T-helper 2 cell (primary cell): ENCODE measurements around the gene C11orf52.
"Not testable (repeated sequence)": the region's sequence is repeated elsewhere in the genome, so short reads cannot be mapped to it uniquely, and the experiment has no call there.

ENCODE experiments used
- DNase-seq, 5 experiments: peaks; one replicate each; pipeline versions ENCODE4 v3.0.0 to v3.0.0-alpha.2; 2012 to 2022
- total RNA-seq, 2 donors: gene quantifications; one replicate each; lab custom pipeline; 2026; lab: John Stamatoyannopoulos, UW

Gene C11orf52, protein sequence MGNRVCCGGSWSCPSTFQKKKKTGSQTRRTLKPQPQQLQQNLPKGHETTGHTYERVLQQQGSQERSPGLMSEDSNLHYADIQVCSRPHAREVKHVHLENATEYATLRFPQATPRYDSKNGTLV
- 0 reads per million in 2 donors for total RNA-seq

DNA sequence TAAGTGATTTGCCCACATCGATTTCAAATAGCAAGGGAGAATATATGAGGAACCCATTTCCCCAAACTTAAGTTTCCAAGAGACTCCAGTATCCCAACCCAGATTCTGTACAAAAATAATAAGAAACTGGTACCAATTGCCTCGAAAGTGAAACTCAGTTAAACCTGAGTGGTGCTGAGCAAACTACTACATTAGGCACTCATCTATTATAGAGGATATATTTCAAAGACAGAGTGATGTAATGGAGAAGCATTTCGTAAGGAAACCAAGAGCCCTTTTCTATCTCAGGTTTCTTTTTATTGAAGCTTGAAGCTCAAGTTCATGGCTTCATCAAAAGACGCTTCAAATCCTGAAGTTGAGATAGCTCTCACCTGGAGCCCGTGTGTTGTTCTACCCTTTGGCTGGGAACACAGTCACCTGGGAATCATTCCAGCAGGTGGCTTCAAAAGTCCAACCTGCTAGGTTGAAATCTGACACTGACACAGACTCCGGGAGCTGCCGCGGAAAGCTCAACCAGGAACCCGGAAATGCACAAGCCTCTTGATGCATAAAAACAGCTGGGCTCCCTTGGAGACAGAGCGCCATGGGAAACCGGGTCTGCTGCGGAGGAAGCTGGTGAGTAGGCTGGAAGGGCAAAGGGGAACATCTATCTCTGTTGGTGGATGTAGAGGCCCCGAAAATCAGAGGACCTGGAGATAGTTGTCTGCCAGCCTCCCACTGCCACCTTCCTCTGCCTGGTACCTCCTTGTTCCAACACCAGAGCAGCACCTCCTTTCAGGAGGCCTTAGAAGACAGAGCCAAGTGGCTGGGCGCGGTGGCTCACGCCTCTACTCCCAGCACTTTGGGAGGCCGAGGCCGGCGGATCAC lies at the start of gene C11orf52:
C11orf52 (plus strand) TSS at position 524 of the 867 bp plus-strand sequence; CDS start at position 584, 60 bp downstream.
- DNase-seq = no peak

DNA sequence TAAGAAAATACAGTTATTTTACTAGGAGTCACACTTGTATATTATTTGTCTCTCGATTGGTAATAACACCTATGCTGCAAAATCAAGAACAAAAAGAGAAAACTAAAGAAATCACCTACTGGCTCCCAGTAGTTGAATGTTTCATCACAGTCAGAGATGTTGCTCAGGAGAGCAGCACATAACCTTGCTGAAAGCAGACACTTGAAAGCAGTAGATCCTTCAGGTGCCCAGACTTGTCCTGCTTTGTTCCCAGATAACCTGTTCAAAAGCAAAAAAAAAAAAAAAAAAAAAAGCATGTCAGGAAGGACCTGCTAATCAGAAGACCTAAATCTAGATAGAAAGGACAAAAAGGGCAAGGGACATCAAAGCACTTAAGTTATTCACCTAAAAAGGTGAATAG lies 48.6 kb upstream of the C11orf52 start:
- DNase-seq = no peak

DNA sequence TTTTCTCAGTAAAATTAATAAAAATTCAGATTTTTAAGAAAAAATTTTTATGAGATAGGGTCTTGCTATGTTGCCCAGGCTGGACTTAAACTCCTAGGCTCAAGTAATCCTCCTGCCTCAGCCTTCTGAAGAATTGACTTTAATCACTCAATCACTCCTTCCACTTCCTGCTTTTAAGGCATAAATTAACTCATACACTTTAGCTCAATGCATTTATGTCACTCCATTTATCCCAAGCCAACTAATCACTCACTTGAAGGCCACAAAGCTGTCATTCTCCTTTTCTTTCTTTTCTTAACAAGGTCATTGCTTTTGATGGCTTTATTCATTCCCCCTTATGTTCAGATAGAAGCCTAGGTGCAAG lies 48.2 kb upstream of the C11orf52 start:
- DNase-seq = peak in 1 of 5 experiments; percentile 53

DNA sequence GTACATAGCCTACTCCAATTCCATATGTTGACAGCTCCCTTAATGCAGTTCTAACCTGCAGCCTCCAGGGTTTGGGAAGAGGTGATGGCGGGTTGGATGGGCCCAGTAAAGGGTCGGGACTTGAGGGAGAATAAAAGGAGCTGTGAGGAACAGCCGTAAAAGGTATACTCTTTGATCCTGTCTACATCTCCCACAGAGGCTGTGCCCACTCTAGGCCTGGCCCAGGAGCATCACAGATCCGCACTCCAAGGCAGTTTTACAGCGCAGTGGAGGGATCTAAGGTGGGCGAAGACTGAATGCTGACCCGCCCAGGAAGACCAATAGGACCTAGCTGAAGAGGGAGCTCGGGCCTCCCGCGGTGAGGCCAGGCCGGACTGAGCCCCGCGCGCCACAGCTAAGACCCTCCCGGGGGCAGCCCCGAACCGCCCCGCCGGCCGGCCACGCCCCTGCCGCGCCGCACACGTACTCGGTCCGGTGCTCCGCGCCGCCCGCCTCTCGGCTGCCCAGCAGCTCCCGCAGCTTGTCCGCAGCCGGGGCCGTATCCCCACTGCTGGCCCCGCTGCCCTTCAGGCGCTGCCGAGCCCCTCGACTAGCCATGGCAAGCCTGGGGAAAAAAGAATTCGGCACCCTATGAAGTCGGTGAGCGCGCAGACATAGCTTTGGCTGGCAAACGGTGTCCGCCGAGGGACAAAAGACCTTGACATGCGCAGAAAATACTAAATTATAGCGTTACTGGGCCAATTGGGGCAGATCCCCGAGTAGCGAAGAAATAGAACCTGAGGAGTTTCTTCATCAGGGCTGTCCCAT lies 47.6 kb upstream of the C11orf52 start, which contains the start of gene ALG9:
ALG9 (minus strand) TSS at position 696 of the 807 bp plus-strand sequence; CDS start at position 597, 99 bp downstream.
- DNase-seq = peak; percentile 78 to 92 (median 85)

DNA sequence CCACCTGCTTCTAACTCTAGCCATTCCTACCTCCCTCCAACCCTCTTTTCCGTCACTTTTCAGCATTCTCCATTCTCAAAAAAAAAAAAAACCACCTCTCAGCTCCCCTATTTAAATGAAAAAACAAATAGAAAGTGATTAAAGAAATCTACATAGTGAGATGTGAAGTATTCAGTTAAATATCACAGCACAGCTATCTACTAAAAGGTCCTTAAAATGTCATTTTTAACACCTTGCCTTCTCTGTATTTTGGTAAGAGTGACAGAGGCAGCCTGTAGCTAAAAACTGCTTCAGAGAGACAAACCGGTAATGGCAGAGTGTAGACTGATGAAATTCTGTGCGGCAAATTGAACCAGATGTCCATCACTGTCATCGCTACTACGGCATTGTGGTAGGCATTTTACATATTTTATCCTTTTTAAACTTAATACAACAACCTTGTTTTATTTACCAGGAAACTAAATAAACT lies 47.0 kb upstream of the C11orf52 start:
- peak in 1 of 5 experiments; percentile 16 for DNase-seq

DNA sequence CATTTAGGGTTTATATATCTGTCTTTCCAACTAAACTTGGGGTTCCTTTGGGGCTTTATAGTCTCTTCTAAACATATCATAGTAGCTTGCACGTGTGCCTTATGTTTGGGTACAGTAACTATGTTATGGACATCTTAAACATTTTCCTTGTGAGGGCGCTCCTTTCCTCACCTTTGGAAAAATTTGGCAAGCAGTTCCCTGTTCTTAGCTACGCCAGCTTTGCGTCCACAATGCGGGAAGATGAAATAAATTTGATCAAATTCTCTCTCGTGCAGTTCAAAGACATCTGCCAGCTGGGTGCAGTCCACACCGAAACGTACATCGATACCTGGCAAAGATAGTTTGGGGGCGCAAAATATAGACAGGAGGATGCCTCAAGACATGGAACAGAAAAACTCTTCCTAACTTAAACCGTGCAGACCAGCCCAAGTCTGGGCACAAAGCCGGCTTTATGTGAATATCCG lies 40.3 kb upstream of the C11orf52 start:
- no peak for DNase-seq

DNA sequence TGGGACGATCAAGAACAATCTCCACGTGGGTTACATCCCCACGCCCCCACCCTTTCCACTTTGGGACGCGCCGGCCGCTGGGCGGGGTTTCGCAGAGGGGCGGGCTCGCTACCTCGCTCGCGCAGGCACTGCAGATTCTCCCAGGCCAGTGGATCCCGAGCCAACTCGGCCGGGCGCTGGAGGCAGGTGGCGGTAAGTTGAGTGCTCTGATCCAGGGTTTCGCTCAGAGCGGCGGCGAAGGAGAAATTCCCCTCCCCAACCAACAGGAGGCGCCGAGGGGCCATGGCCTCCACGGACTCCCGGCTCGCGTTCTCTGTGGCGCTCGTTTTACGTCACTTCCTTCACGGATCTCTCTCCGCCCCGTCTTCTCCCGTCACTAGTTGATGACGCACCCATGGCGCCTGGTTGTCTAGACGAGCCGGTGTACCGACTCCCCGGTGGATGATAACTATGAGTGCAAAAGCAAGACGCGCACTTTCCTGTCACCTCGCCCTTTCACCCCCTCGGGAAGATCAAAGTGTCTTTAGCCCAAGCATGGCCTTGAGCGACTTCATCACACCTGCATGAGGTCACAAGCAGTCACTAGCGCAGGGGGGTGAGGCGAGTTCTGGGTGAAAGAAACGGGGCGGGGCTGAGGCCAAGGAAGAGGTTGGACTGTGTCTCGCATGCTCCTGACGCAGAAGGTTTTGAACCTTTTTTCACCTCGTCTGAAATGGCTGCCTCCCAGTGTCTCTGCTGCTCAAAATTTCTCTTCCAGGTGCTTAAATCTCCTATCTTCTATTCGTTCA lies 39.7 kb upstream of the C11orf52 start, which contains the start of the genes CFAP68 and FDXACB1:
CFAP68 (plus strand) TSS at position 693 of the 788 bp plus-strand sequence; CDS start at position 713, 20 bp downstream.
FDXACB1 (minus strand) TSS at position 317 of the 788 bp plus-strand sequence; CDS start at position 284, 33 bp downstream.
- peak; percentile 82 to 98 (median 93) for DNase-seq

DNA sequence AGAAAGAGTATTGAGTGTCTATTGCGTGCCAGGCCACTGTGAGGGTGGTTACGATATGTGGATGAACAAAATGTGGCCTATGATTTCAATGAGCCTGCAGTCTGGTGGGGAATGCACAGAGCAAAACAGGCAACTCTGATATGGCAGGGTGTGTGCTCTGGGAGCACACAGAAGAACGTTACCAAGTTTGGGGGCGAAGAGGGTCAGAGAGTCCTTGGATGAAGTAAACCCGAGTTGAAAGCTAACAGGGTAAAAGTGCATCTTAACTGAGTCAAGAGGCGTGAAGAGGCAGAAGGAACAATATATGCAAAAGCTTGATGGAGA lies 39.1 kb upstream of the C11orf52 start:
- DNase-seq = no peak

DNA sequence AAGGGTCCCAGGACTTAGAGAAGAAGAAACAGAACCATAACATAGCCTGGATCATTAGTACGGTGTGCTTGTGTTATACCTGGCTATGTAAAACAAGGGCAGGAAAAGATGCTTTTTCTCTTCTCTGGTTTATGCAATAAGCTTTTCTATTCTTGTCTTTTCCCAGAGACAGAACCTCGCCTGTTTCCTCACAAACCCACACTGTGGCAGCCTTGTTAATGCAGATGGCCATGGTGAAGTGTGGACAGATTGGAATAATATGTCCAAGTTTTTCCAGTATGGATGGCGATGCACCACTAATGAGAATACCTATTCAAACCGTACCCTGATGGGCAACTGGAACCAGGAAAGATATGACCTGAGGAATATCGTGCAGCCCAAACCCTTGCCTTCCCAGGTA lies 36.5 kb upstream of the C11orf52 start:
- no peak for DNase-seq

DNA sequence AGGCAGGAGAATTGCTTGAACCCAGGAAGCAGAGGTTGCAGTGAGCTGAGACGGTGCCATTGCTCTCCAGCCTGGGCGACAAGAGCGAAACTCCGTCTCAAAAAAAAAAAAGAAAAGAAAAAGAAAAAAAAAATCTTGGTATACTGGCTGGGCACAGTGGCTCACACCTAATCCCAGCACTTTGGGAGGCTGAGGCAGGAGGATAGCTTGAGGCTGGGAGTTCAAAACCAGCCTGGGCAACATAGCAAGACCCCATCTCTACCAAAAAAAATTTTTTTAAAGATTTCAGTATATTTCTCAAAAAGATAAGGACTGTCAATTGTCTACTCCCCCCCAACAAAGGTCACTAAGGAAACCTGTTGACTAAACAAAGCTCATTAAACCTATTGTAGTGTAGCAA lies 33.7 kb upstream of the C11orf52 start:
- not testable (repeated sequence) for DNase-seq

DNA sequence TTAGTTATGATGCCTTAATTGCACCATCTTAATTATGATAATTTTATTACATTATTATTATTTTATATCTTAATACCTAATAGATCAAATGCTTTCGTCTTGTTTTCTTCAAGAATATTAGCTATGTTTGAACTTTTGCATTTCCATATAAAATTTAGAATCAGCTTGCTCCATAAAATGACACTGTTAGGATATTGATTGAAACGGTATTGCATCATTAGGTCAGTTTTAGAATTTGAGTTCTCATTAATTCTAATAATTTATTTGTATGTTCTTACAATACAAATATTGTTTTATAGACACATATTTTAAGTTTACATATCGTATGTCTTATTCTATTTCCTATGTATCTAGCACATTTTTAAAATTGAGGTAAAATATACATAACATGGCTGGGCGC lies 32.7 kb upstream of the C11orf52 start:
- DNase-seq = no peak

DNA sequence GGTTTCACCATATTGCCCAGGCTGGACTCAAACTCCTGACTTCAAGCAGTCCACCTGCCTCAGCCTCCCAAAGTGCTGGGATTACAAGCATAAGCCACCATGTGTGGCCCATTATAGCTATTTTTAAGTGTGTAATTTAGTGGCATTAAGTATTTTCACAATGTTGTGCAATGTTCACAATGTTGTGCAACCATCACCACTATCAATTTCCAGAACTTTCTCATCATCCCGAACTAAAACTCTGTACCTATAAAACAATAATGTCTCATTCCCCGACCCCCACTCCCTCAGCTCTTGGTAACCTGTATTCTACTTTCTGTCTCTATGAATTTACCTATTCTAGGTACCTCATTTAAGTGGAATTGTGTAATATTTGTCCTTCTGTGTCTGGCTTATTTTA lies 31.9 kb upstream of the C11orf52 start:
- DNase-seq = no peak

DNA sequence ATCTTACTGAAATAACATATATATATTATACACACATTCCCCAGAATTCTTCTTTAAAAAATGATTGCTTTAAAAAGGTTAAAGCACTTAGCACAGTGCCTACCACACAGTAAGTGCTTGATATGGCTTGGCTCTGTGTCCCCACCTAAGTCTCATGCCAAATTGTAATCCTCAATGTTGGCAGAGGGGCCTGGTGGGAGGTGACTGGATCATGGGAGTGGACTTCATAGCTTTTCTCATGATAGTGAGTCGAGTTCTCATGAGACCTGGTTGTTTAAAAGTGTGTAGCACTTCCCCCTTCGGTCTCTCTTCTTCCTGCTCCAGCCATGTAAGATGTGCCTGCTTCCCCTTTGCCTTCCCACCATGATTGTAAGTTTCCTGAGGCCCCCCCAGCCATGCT lies 13.3 kb upstream of the C11orf52 start:
- DNase-seq = no peak

DNA sequence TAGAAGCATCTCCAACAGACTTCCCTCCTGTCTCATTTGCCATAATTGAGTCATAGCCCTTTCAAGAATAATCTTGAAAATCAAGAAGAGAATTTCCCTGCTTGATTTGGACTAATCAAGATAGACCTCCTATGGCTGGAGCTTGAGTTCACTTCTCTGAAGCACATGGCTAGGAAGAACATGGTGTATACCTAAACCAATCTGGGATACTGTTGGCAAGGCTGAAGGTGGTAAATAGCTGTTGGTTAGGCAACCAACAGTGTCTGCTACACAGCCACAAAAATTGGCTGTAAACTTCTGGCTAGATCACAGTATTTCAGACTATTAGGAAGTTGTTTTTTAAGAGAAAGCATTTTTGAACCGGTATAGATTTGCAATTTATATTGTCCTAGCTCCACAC lies 12.0 kb upstream of the C11orf52 start:
- no peak for DNase-seq

DNA sequence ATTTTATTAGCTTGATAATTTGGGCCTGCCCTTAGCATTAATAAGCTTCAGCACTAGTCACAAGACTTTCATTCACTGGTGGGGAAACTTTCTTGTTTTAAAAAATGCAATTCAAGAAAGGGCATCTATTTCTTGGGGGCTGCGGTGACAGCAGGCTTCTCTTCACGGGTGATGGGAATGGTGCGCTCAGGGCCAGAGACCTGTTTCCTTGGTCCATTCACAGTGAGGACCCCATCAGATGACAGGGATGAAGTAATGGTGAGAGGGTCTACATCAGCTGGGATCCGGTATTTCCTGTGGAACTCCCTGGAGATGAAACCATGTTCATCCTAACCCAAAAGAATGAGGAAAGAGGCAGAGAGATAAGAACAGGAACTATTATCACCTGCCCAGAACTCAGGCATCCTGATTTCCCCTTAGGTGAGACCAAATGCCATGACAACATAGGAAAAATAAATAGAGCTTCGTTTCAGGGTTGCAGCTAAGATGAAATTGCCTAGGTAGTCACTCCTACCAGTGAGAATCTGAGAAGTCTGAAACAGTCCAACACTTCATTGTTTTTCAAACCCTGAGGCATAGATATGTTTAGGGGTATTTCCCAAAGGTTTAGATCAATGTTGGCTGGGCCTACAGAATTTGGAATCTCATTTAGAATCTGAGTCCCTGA lies 9.9 kb upstream of the C11orf52 start:
- no peak for DNase-seq

DNA sequence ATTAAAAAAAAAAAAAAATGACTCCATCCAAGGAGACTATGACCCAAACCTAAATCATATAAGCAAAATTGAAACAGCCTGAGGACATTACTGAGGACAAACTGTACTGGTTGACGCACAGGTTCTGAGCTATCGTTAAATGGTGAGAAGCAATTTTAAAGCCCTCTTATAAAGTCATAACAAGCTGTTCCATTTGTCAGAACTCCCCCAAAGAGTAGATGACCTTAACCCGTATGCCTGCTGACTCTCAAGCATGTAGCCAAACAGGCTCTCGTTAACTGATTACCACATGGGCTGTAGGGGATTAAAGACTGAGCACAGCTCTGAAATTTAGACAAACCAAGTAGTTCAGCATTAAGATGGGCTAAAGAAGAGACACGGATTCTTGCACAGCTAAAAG lies 9.3 kb upstream of the C11orf52 start:
- no peak for DNase-seq

DNA sequence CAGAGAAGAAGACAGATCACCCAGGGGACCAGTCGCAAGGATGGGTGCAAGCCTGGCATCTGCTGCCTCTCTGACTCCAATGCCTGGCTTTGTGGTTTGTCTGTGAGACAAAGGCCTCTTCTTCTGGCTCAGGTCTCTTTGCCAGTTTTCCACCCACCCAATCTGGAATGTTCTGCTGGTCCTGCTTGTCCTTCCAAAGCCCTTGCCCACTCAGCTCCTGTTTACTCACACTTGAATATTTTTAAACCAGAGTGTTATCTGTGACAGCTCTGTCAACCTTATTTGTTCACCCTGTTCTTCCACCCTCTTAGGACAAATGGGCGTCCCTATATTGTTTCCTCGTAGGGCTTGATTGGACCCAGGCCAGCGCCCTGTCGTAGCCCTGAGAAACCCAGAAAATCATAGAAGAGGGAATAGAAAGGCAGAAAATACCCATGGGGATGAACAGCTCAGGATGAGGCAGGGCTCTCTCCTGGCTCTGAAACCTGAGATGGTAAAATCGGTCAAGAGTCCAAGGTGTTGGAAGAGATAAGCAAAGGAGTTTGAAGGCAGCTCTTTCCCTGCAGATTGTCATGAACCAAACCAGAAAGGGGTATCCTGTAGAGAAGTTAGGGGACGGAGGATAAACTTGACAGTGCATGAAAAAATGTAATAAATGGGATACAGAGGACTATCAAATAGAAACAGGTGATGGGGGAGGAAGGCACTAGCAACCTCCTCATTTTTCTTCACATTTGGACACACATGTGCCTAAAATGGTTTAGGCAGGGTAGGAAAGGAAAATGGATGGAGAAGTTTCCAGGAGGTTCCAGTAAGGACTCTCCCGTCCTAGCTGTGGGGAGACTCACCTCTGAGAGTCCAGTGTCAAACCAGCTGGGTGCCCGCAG lies 7.8 kb upstream of the C11orf52 start:
- DNase-seq = no peak

DNA sequence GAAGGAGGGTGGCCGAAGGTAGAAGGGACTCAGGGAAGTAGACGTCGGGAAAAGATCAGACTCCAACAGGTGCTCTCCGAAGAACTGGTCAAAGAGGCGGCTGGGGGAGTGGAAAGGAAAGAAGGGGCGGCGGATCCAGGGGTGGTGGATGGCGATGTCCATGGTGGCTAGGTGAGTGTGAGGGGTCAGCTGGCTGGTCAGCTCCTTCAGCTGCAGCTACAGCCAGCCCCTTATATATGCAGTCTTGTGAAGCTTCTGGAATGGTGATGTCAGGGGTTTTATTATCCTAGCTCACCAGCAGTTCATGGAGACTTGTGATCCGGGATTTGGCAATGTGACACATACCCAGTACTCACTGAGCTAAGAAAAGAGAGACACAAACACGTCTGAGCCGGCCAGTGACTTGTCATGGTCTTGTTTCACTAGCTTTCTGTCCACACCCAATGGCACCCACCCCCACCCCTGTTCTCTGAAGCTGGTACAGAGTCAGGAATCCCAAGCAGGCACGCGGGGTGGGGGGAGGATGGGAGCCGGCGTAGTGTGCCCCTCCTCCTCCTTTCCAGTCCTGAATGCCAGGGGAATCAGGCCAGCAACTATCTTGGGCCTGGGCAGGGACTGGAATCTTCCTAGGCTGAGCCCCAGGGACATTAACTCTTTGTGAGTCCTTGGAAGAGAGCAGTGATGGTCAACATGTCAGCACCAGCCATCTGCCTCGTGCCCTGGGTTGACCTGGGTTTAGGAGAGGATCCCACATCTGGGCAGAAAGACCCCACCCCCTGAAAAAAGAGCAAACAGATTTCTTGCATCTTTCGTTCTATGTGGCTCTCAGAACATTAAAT lies 6.9 kb upstream of the C11orf52 start, which contains the start of gene CRYAB:
CRYAB (minus strand) TSS at position 208 of the 839 bp plus-strand sequence; CDS start at position 162, 46 bp downstream.
- no peak for DNase-seq

DNA sequence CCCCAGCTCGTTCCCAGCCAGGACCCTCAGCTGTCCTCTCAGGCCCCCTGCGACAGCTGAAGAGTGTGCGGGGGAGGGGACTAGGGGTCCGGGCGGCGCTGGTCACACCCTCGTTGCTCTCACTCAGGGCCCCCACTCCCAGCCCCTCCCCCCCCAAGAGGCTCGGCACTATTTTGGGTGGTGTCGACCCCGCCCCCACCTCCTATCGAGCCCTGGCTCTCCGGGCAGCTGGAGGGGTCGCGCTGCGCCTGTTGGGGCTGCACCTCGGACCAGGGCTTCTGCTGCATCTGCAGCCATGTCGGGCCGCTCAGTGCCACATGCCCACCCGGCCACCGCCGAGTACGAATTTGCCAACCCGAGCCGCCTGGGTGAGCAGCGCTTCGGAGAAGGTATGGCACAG lies 6.2 kb upstream of the C11orf52 start, which contains the start of gene HSPB2:
HSPB2 (plus strand) TSS at position 200 of the 400 bp plus-strand sequence; CDS start at position 296, 96 bp downstream.
- DNase-seq = no peak
